ENCODE results near the gene MYOZ1.

DNA sequence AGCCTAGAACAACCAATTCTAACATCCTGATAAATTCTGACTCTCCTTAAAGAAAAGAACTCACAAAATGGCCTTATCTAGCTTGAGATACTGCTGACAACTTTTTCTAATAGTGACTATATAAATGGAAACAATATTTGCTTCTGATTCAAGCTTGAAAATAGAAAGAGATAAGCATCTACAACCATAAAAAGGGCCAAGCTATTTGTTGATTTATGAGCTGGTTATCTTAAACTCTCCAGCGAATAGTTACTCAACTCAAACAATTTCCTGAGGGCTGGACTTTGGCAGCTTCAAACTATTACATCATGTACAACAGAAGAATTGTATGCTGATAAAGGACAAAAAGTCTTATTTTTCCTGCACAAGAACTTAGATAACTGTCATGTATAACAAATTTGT, 54.7 kb downstream of the MYOZ1 start:
- TF ChIP-seq, protein P1, sequence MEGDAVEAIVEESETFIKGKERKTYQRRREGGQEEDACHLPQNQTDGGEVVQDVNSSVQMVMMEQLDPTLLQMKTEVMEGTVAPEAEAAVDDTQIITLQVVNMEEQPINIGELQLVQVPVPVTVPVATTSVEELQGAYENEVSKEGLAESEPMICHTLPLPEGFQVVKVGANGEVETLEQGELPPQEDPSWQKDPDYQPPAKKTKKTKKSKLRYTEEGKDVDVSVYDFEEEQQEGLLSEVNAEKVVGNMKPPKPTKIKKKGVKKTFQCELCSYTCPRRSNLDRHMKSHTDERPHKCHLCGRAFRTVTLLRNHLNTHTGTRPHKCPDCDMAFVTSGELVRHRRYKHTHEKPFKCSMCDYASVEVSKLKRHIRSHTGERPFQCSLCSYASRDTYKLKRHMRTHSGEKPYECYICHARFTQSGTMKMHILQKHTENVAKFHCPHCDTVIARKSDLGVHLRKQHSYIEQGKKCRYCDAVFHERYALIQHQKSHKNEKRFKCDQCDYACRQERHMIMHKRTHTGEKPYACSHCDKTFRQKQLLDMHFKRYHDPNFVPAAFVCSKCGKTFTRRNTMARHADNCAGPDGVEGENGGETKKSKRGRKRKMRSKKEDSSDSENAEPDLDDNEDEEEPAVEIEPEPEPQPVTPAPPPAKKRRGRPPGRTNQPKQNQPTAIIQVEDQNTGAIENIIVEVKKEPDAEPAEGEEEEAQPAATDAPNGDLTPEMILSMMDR (conservative IDR thresholded peaks at IDR 0.05) = no peak
- no peak for TF ChIP-seq EZH2 (IDR thresholded peaks at IDR 0.05; ENCODE audit: low read depth)

Data from PC-9 (cell line).